ENCODE measurements around the gene UGT1A8.

DNA sequence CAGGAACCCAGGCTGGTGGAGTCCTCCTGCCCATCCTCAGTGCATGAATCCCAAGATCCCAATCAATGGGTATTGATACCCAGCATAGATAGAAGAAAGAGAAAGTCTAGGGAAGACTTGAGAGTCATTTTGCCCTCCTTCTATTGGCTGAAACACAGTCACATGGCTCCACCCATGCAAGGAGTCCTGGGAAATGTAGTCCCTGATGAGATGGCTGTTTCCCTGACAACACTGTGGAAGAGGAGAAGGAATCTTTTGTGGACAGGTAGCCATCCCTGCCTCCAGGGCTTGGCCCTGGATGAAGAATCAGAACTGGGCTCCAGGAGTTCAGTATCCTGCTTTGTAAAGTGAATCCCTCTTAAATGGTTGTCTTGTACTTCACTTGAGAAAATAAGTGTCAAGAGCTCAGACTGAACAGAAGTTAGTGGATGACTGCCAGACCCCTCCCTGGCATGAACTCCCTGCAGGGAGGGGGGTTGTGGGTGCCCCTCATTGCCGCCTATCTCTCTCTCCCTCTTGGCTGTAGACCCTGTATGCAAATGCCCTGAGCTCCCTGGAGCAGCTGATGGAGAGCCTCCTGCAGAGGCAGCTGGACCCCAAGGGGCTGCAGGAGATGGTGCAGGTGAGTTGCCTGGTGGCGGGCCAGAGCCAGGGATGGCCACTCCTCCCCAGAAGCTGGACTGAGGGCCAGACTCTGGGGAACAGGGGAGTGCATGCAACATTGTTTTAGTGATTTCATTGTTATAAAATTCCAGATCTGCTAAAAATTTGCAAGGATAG, 196.8 kb downstream of the UGT1A8 start:
- TF ChIP-seq CTCF (IDR thresholded peaks at IDR 0.05; ENCODE audit: low read length) (no peak), EZH2 (optimal IDR thresholded peaks at IDR 0.05; ENCODE audit: low read depth, low read length) (no peak)
